Kidney epithelial cell (primary cell): Measurements from ENCODE around the gene ZNF445. TPM values are rescaled to one million over a fixed set of nuclear protein-coding genes. Genes with fewer than 3 reads are reported as not detected.
"Not testable (repeated sequence)": the region's sequence is repeated elsewhere in the genome, so short reads cannot be mapped to it uniquely, and the experiment has no call there.

Source experiments
- DNase-seq: peaks from one replicate; pipeline ENCODE4 v3.0.0-alpha.2; 2010; ENCODE audit warnings: low read depth
- H3K27me3 ChIP-seq: 2 replicates; pipeline ENCODE4 v1.6.0; 2011; ENCODE audit warnings: low read length; ENCODE audit not compliant: control insufficient read depth, insufficient read depth
- H3K36me3 ChIP-seq: 2 replicates; pipeline ENCODE4 v1.5.1; 2011; ENCODE audit warnings: low read length; ENCODE audit not compliant: control insufficient read depth, insufficient read depth
- H3K4me3 ChIP-seq: 2 replicates; pipeline ENCODE4 v1.5.1; 2011; ENCODE audit warnings: low read depth, mild to moderate bottlenecking, control low read depth, low read length
- total RNA-seq: library from RNA; depleted of rRNA; stranded (reverse); fragments of >200 nt; gene quantifications from 2 replicates; pipeline ENCODE4 v1.2.3, GENCODE V29; 2015
- TF ChIP-seq, protein P1 (sequence below): IDR thresholded peaks from 2 replicates; pipeline ENCODE4 v1.5.1; 2011; ENCODE audit warnings: mild to moderate bottlenecking, moderate library complexity, low read length, control low read depth, inconsistent platforms; ENCODE audit not compliant: insufficient read depth, poor library complexity, severe bottlenecking

ZNF445 gene
- total RNA-seq, 1 donor from 2014 or later = 6.3 TPM

DNA sequence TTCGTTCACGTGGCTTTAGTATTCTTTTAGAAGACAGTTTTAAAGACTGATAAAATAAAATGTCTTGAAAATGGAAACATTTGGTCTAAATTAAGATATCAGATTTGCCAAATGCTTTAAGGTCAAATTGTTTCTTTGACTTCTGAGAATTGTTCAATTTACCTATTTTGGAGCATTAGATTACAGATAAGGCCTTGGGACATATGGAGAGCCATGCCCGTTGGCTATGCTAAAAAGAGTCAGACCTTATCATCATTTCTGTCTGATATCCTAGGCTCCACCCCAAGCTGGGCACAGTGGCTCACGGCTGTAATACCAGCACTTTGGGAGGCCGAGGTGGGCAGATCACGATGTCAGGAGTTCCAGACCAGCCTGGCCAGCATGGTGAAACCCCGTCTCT, 13.0 kb downstream of the ZNF445 start:
- Histone ChIP-seq H3K4me3 (no peak overlapping the region), H3K27me3 (no peaks in the 10 kb centered on the region), H3K36me3 (peaks cover 2% of the 10 kb centered on the region)
- TF ChIP-seq, protein P1, sequence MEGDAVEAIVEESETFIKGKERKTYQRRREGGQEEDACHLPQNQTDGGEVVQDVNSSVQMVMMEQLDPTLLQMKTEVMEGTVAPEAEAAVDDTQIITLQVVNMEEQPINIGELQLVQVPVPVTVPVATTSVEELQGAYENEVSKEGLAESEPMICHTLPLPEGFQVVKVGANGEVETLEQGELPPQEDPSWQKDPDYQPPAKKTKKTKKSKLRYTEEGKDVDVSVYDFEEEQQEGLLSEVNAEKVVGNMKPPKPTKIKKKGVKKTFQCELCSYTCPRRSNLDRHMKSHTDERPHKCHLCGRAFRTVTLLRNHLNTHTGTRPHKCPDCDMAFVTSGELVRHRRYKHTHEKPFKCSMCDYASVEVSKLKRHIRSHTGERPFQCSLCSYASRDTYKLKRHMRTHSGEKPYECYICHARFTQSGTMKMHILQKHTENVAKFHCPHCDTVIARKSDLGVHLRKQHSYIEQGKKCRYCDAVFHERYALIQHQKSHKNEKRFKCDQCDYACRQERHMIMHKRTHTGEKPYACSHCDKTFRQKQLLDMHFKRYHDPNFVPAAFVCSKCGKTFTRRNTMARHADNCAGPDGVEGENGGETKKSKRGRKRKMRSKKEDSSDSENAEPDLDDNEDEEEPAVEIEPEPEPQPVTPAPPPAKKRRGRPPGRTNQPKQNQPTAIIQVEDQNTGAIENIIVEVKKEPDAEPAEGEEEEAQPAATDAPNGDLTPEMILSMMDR = no peak
- no peak for DNase-seq

DNA sequence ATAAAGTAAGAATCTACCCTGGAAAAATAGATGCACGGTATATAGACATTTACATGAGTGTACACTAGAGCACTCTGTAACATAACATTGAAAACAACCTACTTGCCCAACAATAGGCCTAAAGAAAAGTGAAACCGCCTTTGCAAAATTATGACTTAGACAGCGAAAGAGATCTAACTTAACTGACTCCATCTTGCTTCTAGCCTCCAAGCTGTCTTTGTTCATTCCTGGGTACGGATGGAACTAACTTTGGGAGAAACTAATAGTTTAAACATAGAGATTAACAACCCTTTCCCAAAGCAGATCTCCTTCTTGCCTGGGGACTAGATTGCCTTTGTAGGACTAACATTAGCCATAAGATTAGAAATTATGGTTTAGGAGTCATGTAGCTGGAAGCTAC, 17.4 kb downstream of the ZNF445 start:
- not testable (repeated sequence) for H3K4me3 ChIP-seq, H3K27me3 ChIP-seq, H3K36me3 ChIP-seq, DNase-seq

DNA sequence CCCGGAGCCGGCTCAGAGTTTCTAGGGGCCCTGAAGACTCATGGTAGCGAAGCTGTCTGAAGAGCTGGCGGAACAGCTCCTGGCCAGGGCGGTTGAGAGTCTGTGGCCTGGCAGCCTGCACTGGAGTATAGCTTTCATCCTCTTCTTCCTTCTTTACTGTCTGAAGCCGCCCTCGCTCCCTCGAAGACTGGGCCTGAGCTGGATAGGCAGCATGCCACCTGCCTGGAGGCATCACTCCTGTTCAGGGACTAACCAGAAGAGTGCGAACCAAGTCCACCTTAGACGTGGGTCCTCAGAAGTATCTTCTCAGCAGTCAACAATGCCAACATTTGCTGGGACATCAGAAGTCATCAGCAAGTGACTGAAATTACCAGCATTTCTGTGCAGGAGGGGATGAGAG, 22.2 kb downstream of the ZNF445 start:
- H3K36me3 ChIP-seq = peaks cover 1% of the 10 kb centered on the region
- TF ChIP-seq, protein P1 = no peak
- no peak overlapping the region for H3K4me3 ChIP-seq
- DNase-seq = no peak
- no peaks in the 10 kb centered on the region for H3K27me3 ChIP-seq

DNA sequence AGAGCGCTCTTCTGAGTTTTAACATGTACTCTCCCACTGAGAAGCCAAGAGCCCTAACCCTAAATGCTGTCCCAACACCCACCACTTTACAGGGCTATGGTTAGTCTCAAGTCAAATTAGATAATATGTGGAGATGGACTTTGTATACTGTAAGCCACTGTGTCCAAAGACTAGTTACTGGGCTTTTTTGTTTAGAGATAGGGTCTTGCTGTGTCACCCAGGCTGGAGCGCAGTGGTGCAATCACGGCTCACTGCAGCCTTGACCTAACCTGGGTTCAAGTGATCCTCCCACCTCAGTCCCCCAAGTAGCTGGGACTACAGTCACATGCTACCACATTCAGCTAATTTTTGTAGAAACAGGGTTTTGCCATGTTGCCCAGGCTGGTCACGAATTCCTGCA, 23.2 kb downstream of the ZNF445 start:
- Histone ChIP-seq H3K36me3 (peaks cover 2% of the 10 kb centered on the region), H3K27me3 (no peaks in the 10 kb centered on the region), H3K4me3 (no peak overlapping the region)
- DNase-seq = no peak
- TF ChIP-seq, protein P1 = no peak

DNA sequence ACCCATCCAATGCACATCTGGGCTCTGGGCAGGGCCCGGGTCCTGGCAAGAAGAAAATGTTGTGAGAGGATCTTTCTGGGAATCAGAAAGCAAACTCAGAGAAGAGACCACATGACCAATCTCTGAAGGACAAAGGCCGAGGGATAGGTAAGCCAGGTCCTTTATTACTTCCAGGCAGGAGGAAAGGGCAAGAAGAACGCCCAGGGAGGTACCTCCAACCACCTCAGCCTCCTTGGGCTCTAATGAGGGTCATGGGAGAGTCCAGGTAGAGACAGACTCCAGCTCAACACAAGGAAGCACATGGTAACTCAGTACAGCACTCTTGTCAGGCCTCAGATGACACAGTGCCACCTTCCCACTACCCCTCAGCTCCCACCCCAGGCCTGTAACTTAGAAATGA, 26.0 kb downstream of the ZNF445 start:
- DNase-seq = no peak
- Histone ChIP-seq H3K36me3 (peaks cover 6% of the 10 kb centered on the region), H3K27me3 (no peaks in the 10 kb centered on the region), H3K4me3 (no peak overlapping the region)
- TF ChIP-seq, protein P1 = no peak

DNA sequence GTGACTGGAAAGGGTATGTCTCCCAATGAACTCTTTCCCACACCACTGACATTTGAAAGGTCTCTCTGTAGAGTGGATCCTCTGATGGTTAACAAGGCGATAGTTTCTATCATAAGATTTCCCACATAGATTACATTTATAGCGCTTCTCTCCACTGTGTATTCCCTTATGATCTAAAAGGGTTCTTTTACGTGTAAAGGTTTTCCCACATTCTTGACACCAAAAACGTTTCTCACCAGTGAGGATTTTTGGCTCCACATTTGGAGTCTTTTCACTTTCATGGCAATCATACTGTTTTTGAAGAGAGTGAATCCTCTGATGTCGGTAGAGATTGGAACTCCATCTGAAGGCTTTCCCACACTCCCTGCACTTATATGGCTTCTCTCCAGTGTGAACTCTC, 30.5 kb downstream of the ZNF445 start:
- Histone ChIP-seq H3K36me3 (peaks cover 5% of the 10 kb centered on the region), H3K4me3 (no peak overlapping the region), H3K27me3 (no peaks in the 10 kb centered on the region)
- TF ChIP-seq, protein P1 = no peak
- no peak for DNase-seq
